Type B pancreatic cell (in vitro differentiated cells): ENCODE data around the gene KLF2. TPM values are rescaled to one million over a fixed set of nuclear protein-coding genes. Genes with fewer than 3 reads are reported as not detected.

Source experiments
- DNase-seq: peaks from one replicate; pipeline ENCODE4 v3.0.0; 2021; ENCODE audit warnings: mixed read lengths; ENCODE audit not compliant: unreplicated experiment; ENCODE audit errors: extremely low spot score
- H3K27ac Mint-ChIP-seq: 2 replicates; pipeline ENCODE4 v1.8.0; 2021; ENCODE audit warnings: mild to moderate bottlenecking, mixed read lengths
- H3K27me3 Mint-ChIP-seq: 2 replicates; pipeline ENCODE4 v1.8.0; 2021; ENCODE audit warnings: mixed read lengths
- H3K36me3 Mint-ChIP-seq: 2 replicates; pipeline ENCODE4 v1.8.0; 2021; ENCODE audit warnings: mixed read lengths
- H3K4me1 Mint-ChIP-seq: one replicate; pipeline ENCODE4 v1.8.0; 2021; ENCODE audit warnings: mixed read lengths; ENCODE audit not compliant: unreplicated experiment
- H3K4me3 Mint-ChIP-seq: 2 replicates; pipeline ENCODE4 v1.8.0; 2021; ENCODE audit warnings: mild to moderate bottlenecking, mixed read lengths
- H3K9me3 Mint-ChIP-seq: 2 replicates; pipeline ENCODE4 v1.8.0; 2021; ENCODE audit warnings: mixed read lengths
- total RNA-seq: library from RNA; stranded (reverse); gene quantifications from 2 replicates; pipeline ENCODE4 v1.2.1, GENCODE V29; 2021; ENCODE audit warnings: low replicate concordance
- TF ChIP-seq, protein P1 (sequence below): fragments of 200-600 bp; sonication (generic); conservative IDR thresholded peaks from 2 replicates; pipeline ENCODE4 v1.5.0; 2021; ENCODE audit warnings: antibody characterized with exemption, mild to moderate bottlenecking

Gene KLF2
- total RNA-seq, 1 donor from 2014 or later = 1.4 TPM

DNA sequence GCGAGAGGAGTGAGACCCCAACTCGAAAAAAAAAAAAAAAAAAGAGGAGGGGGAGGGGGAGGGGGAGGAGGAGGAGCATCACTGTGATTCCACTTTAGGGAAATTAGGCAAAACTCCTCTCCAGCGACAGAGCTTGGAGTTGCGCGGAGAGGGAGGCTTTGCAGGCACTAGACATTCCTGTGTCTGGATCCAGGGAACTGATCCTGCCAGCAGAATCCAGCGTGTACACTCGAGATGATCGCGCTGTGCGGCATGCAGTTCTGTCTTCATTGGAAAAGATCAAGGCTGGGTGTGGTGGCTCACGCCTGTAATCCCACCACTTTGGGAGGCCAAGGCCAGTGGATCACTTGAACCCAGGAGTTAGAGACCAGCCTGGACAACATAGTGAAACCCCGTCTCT, 29.6 kb upstream of the KLF2 start:
- TF ChIP-seq, protein P1, sequence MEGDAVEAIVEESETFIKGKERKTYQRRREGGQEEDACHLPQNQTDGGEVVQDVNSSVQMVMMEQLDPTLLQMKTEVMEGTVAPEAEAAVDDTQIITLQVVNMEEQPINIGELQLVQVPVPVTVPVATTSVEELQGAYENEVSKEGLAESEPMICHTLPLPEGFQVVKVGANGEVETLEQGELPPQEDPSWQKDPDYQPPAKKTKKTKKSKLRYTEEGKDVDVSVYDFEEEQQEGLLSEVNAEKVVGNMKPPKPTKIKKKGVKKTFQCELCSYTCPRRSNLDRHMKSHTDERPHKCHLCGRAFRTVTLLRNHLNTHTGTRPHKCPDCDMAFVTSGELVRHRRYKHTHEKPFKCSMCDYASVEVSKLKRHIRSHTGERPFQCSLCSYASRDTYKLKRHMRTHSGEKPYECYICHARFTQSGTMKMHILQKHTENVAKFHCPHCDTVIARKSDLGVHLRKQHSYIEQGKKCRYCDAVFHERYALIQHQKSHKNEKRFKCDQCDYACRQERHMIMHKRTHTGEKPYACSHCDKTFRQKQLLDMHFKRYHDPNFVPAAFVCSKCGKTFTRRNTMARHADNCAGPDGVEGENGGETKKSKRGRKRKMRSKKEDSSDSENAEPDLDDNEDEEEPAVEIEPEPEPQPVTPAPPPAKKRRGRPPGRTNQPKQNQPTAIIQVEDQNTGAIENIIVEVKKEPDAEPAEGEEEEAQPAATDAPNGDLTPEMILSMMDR = no peak
- H3K9me3 Mint-ChIP-seq = no peaks in the 10 kb centered on the region
- no peaks in the 10 kb centered on the region for H3K27me3 Mint-ChIP-seq
- H3K4me3 Mint-ChIP-seq = no peak overlapping the region
- no peaks in the 10 kb centered on the region for H3K36me3 Mint-ChIP-seq
- no peak overlapping the region for H3K27ac Mint-ChIP-seq
- peaks cover 7% of the 10 kb centered on the region for H3K4me1 Mint-ChIP-seq
- DNase-seq = no peak

DNA sequence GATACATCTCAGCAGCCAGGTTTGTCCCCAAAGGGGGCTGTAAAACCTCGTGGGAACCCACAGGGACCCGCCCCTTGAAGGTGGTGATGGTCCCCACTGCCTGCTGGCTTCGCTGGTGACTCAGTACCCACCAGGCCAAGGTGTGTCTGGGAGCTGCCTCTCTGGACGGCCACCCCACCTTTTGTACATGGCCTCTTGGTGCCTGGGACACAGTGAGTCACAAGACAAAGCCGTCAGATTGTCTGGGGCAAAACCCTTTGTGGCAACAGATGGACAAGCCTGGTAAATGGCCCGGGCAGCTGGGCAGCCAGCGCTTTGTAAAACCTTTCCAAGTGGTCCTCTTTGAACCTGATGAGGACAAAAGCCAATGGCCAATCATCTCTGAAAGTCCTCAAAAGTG, 27.9 kb upstream of the KLF2 start:
- Mint-ChIP-seq H3K27ac (no peak overlapping the region), H3K9me3 (no peaks in the 10 kb centered on the region), H3K4me1 (peaks cover 7% of the 10 kb centered on the region), H3K27me3 (no peaks in the 10 kb centered on the region), H3K4me3 (no peak overlapping the region), H3K36me3 (no peaks in the 10 kb centered on the region)
- DNase-seq = no peak
- TF ChIP-seq, protein P1 = no peak

DNA sequence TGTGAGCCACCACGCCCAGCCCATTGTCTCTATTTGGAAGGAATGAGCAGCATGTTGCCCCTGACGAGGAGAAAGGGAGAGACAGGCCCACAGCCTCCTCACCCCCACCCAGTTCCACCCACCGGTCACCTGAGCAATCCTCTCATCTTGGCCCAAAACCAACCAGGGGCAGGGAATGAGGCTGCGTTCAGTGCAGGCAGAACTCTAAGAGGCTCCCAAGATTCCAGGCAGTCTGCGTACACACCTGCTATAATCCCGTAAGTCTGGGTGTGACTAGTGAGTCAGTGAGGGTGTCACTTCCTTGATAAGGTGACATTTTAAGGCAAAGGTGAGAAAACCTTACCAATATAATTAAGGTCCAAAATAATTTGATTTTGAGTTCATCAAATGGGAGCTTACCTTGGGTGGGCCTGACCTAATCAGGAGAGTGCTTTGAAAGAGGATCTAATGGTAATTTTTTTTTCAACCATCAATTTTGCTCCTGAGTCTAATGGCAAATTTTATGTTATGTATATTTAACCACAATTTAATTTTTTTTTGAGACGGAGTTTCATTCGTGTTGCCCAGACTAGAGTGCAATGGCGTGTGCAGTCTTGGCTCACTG, 26.9 kb upstream of the KLF2 start:
- H3K9me3 Mint-ChIP-seq = no peaks in the 10 kb centered on the region
- no peak overlapping the region for H3K4me3 Mint-ChIP-seq
- peaks cover 7% of the 10 kb centered on the region for H3K4me1 Mint-ChIP-seq
- H3K27me3 Mint-ChIP-seq = no peaks in the 10 kb centered on the region
- TF ChIP-seq, protein P1 = no peak
- H3K36me3 Mint-ChIP-seq = no peaks in the 10 kb centered on the region
- no peak for DNase-seq
- no peak overlapping the region for H3K27ac Mint-ChIP-seq

DNA sequence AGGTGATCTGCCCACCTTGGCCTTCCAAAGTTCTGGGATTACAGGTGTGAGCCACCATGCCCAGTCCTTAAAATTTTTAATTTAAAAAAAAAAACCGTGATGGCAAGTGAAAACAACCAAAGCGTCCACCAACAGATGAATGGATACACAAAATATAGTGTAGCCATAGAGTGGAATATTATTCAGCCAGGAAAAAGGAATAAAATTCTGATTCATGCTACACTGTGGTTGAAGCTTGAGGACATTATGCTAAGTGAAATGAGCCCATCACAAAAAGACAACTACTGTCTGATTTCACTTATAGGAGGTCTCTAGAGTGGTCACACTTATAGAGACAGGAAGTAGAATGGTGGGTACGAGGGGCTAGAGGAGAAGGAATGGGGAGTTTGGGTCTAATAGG, 26.3 kb upstream of the KLF2 start:
- Mint-ChIP-seq H3K4me1 (peaks cover 2% of the 10 kb centered on the region), H3K27ac (no peak overlapping the region), H3K9me3 (no peaks in the 10 kb centered on the region), H3K36me3 (no peaks in the 10 kb centered on the region), H3K27me3 (no peaks in the 10 kb centered on the region), H3K4me3 (no peak overlapping the region)
- TF ChIP-seq, protein P1 = no peak
- no peak for DNase-seq

DNA sequence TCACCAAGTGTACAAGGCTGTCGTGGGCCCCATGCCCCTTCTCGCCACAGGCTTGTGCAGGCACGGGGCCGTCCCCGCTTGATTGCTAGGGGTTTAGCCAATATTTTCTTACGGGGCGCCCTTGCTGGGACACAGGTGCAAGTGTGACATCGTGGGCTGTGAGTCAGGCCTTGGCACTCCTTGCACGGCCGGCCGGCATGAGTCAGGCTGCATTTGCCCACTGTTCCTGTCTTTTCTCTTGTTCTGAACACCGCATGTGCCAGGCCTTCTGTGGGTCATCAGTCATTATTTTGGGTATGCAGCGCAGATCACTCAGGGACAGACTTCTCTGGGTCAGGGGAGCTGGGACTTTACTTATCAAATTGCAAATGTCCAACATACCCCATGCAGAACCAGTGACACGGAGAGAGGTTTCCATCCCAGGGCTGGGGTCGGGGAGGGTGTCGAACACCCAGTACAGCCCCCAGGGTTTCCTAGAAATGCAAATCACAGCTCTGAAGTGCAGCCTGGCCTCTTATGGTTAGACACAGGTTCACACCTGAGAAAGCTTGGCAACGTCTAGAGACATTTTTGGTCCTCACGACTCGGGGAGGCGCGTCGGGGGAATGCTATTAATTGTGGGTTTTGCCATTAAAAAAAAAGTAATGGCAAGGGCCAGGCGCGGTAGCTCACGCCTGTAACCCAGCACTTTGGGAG, 22.5 kb upstream of the KLF2 start:
- TF ChIP-seq, protein P1 = no peak
- Mint-ChIP-seq H3K36me3 (no peaks in the 10 kb centered on the region), H3K27me3 (no peaks in the 10 kb centered on the region)

More for the DNA sequence above, 22.5 kb upstream of the KLF2 start:
- H3K9me3 Mint-ChIP-seq = no peaks in the 10 kb centered on the region
- H3K4me1 Mint-ChIP-seq = no peaks in the 10 kb centered on the region
- H3K4me3 Mint-ChIP-seq = no peak overlapping the region
- no peak for DNase-seq
- H3K27ac Mint-ChIP-seq = no peak overlapping the region
